HG02759 (cell line): Measurements from ENCODE around the gene ETV6.
A peak's percentile ranks its signal among the peaks of the same experiment; 100 is the strongest.

Experiments
- ATAC-seq: cut with Tn5 transposase; IDR thresholded peaks from one replicate; pipeline ENCODE4 v1.9.1; 2021; ENCODE audit warnings: mild to moderate bottlenecking, moderate library complexity; ENCODE audit not compliant: unreplicated experiment

The ETV6 gene

DNA sequence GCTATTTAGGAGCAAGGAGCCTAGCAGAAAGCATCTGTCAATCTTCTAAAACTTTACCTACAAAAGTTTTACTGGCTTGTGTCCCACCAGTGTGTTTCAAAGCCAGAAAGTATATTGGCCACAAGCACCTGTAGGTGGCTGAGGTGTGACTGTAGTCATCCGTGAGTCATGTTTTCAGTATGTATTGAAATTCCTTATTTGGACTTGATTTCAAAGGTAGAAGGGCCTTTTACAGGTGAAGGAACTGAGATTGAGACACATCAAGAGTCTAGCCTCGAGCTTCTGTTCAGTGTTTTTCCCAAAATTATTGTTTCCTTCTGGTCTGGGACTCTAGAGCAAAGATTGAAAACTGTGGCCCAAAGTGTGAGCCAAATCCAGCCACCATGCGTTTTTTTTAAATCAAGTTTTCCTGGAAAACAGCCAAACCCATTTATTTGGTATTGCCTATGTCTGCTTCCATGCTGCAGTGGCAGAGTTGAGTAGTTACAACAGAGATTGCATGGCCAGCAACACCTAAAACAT lies 226.0 kb downstream of the ETV6 start:
- peak; percentile 49 for ATAC-seq

DNA sequence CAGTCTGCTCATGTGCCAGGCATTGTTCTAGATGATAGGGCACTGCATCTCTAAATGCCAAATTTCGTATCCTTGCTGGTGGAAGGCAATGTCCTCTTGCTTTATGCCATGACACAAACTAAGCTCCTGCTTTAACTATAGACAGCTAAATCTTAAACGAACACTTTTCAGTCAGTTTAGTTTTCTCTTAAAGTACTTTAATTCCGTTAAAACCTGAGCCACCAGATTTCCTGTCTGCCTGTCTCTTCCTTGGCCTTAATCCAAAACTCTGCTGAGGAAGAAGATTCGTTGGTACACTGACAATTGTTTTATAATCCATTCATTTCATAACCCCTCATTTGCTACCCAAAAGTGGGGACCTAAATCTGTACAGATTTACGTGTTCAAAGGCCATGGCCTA lies 226.8 kb downstream of the ETV6 start:
- ATAC-seq, result no peak

DNA sequence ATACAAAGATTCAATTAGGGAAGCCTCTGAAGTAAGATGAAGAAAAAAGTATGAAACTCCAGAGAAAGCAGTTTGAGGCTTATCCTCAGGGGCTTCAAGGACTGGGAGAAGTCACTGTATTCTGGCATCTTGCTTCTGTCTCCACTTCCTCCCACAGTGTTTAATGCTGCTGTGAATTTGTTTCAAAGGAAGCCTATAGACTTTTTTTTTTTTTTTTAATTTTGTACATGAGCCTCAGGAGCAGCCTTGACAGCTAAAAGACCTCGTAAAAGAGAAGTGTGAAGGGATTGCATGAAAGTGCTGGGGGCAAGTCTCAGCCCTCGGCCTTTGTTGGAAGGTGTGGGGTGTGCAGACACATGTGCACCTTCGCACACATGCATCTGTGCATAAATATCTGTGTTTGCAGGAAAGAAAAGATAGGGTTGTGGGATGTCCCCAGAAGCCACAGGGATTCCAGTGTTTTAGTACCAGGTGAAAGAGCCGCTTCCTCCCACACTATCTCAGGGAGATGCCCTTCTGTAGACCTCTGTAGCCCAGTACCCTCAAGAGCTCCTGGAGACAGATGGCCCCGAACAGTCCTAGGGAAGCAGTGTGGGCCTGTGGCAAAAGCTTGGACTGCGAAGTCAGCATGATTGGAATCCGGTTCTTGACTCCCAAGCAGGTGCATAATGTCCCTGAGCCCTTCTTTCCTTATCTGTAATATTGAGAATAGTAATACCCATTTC lies 227.8 kb downstream of the ETV6 start:
- ATAC-seq, result no peak

DNA sequence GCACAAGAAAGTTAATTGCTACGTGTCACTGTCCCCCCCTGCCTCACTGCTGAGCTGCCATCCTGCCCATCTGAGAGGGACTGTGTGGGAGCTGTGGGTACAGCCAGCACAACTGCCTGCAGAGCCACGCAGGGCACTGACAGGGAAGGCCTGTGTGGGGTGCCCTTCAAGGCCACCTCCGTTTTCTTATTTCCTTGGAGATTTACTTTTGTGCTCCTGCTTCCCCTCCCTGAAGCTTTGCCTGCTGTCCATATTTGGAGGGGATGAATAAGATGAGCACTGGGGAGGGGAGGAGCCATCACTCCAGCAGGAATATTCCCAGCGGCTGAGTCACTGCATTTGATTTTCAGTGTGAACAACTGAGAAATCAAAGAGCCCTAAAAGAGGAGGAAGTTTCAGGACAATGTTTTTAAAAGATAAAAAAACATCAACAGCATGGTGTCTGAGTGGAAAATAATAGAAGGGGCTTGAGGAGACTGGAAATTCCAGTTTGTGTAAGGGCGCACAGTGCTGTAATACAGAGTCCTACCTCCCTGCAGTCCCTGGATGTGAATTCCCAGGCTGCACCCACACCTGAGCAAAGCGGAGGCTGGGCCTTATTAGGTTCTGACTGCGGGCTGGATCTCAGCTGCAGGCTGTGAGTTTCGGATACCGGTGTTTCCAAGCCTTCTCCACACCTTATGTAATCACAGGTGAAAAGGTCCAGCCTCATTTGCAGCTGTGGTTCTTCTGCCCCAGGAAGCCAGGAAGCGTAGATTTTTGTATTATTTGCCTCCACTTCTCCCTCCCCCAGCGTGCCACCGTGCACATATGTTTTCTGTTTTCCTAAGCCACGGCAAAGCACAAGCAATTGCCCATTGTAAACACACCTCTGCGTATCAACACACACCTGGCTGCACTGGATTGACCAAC lies 228.7 kb downstream of the ETV6 start:
- no peak for ATAC-seq

DNA sequence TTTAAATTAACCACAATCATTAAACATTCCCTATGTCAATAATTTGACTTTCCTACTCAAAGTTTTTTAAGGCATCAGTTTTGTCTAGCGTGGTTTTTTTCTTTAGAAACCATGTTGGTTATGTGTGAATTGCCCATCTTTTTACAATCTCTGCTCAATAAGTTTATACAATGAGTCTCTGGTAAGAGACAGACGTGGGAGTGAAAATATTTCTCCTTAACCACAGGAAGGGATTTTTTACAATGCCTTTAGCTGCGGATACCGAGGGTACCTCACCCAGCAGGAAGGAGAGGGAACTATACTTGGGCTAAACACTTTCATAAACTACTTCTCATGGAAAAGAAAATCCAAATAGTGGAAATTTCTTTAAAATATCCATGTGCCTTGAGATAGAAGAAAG lies 229.8 kb downstream of the ETV6 start:
- no peak for ATAC-seq

DNA sequence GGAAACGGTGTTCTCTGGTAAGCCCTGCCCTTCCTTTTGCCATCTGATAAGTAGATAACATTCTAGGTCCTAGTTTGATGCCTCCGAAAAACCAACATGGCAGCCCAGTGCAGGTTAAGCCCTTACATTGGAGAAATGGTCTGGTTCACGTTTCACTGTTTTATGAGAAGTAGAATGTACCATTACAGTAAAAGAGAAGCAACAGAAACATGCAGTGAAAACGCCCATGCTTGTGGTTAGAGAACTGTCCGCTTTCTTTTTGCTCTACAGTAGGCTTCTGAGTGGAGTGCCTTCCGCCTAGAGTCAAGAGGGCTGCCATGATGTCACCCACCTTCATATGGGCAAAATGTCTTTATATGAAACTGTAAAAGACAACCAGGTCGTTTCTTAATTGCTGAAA lies 230.9 kb downstream of the ETV6 start:
- no peak for ATAC-seq

DNA sequence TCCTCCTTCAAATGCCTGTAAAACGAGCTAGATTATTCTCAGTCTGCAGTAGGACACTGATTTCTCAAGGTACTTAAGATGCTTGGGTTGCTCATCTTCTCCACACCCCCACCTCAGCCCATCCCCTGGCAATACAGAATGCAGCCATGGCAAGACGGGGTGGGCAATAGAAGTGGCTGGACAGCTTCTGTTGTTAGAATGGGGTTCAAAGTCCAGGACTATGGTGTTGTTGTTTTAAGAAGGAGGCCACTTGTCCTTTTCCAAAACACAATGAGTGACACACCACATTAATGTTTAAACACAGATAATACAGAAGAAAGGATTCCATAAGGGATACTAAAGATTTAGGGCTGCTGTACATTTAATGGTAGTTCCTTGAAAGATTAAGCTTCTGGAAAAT lies 232.4 kb downstream of the ETV6 start:
- no peak for ATAC-seq

DNA sequence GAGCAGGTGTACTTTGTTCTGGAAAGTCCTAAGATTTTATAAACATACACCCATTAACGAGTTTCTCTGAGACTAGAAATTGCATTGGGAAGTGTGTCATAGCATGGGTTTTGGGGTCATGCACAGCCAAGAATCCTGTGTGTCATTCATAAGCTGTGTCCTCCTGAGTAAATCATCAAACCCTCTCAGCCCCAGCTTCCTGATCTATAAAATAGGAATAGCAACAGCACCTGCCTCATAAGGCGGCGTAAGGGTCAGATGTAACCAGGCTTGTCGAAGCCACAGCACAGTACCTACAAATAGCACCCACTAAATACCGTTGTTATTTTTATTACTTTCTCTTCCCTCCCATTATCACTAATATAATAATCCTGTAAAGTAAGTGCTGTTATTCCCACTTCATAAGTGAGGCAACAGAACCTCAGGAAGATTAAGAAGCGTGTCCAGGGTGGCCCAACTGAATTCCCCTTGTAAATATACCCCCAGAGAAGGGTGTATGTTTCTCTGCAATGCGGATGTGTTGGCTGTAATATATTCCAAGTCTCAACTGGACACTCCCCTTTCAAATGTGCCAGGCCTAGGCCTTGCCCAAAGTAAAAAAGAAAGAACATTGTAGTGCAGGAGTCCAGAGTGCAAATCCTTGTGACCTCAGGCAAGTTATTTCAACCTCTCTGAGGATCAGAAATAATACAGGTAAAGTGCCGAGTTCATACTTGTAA lies 233.0 kb downstream of the ETV6 start:
- ATAC-seq, result peak; percentile 81

DNA sequence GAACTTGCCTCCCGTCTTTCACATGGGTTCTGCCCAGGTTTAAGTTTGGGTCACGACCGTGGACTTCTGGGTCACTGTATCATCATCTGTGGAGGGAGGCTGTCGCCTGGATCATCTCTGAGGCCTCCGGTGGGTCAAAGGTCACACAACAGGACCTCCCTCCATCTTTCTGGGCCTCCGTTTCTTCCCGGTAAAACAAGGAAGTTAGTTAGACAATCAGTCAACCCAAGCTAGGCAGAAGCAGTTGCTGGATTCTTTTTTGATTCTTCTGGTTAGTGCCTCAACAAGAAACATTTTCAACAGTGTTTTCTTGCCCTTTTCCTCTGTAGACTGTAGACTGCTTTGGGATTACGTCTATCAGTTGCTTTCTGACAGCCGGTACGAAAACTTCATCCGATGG lies 234.6 kb downstream of the ETV6 start:
- ATAC-seq, result no peak

DNA sequence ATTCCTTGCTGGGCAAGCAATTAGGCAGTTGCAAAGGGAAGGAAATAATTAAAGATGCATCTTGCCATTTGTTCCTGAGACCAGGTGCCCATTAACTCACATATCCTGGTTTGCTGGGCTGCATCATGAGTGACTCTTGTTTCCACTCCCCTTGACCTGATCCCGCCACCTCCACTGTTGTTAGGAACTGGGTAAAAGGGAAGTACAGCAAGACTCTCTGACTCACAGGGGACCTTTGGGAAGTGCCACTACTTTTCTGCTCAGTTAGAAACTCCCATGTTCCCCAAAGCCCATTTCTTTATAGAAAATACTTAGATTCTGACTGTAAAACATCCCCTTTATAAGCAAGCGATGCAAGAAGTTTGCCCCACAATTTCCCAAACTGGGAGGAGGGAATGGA lies 235.2 kb downstream of the ETV6 start:
- no peak for ATAC-seq

DNA sequence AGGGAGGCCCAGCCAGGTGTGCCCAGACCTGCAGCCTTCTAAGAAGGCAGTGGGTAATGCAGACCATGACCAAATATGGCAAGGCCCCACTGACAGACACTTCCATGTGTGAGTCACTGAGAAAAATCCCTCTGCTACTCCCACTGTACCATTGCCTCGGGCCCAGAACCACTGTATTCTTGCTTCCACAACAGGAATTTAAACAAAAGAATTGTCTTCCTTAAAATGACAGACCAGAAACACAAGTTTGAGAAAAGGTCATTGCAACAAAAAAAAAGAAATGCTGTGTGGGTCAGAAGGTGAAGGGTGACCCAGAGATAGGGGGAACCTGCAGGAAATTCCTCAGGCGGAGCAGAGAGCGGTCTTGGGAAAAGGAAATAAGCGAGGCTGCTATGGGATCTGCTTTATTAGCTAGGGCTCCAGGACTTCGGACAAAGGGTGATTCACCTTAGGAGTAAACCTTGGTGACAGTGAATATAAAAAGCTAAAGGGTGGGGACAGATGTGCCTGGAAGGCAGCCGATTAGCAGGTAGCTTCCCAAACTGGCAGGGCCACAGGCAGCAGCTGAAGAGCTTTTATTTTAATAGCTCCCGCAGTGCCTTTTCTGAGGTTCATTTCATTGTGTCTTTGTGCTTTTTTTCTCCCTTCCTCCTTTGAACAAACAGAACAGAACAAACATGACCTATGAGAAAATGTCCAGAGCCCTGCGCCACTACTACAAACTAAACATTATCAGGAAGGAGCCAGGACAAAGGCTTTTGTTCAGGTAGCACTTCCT lies 236.0 kb downstream of the ETV6 start:
- ATAC-seq, result no peak

DNA sequence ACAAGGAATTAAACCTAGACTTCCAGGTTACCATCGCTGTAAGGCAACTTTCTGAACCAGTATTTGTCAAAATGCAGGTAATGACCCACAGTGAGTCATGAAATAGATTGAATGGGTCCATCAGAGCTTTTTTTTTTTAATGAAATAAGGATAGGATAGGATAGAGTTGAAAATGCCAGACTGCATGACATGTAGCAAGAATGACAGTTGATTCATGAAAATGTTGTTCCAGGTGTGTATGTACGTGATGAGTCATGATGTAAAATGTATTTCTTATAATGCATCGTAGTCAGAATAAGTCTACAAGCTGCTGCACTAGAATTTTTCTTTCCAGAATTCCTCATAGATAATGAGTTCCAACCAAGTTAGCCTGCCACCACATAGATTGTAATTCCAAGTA lies 236.9 kb downstream of the ETV6 start:
- ATAC-seq, result no peak

DNA sequence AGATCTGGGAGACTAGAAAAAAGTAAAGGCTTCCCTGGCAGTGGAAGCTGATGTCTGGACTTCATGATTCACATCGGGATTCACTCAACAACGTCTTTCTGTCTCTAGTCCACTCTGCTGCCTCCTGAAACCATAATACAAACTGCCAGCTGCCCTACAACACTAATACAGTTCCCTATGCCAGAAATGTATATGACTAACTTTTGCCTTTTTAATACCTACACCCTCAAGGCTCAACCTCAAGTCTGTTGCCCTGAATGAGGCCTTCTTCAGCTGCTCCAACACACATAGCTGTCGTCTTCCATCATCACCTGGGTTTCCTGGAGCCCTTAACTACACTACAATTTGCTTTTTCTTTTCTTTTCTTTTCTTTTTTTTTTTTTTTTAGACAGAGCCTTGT lies 238.6 kb downstream of the ETV6 start:
- no peak for ATAC-seq

DNA sequence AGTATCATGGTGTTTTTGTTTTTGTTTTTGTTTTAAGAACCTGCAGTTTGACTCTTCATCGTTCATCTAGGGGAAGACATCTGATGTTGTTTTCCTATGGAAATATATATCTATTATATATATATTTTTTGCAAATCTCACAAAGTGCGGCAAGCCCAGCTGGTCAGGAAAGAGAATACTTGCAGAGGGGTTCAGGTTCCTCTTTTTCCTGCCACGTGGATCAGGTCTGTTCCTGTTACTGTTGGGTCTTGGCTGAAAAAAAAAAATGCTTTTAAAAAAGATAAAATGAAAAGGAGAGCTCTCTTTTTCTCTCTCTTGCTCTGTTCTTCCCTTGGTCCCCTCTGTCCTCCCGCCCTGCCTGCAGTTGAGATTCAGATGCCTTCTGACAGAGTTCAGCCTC lies 241.9 kb downstream of the ETV6 start:
- no peak for ATAC-seq

DNA sequence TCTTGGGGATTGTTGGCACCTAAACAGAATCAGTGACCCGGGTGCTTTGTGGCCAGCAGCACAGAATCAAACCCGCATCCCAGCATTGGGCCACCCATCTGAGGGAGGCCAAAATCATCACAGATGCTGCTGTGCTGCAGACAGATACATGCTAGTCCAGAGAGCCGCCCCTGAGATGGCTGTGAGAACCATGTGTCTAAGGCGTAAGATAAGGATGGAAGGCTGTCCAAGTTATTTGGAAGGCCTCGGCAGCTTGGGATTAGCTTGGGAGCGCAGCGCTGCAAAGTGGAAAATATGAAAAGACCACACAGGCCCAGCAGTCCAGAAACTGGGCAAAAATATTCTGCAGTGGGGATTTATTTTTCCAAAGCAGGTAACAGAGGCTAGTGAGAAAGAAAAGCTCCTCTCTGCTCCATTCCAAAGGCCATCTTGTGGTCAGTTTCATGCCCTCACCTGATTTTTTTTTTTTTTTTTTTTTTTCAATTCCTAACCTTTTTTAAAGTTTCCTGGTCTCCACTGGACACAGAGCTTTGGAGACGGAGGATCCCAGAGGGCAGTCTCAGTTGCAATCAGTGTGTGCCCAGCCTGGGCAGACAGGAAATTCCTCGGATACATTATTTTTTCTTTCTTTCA lies 242.4 kb downstream of the ETV6 start:
- no peak for ATAC-seq

DNA sequence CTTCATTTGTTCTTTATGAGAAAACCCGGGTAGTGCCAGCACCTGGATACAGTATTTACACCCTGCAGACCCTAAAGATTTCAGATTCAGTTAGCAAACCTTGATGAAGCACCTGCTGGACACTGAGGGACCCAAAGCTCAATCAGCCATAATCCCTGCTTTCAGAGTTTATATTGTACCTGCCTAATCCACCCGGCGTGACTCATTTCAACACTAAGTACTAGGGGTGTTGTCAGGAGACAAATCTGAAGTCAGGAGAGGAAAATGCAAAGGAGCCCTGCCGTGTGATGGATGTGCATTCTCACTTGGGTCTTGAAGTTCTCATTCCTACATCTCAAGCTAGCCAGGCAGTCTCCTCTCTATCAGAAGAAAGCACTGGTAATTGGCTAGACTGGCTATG lies 244.5 kb downstream of the ETV6 start:
- ATAC-seq, result no peak

DNA sequence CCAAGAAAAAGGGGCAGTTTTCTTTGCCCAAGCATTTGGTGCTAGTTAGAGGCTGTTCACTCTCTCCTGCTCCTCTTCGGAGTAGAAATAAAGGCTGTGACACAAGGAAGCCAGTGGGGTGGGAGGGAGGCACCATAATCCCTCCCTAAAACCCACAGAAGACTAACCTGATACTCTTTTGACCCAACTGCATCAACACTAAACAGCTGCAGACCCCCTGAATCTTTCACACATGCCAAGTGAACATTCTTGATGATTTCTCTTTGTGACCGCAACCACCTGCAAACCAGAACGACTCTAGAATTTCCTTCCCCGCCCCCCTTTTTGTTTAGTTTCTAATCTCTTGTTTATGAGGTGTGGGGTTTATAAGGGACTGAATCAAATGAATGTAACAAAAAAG lies 245.4 kb downstream of the ETV6 start:
- ATAC-seq, result no peak

DNA sequence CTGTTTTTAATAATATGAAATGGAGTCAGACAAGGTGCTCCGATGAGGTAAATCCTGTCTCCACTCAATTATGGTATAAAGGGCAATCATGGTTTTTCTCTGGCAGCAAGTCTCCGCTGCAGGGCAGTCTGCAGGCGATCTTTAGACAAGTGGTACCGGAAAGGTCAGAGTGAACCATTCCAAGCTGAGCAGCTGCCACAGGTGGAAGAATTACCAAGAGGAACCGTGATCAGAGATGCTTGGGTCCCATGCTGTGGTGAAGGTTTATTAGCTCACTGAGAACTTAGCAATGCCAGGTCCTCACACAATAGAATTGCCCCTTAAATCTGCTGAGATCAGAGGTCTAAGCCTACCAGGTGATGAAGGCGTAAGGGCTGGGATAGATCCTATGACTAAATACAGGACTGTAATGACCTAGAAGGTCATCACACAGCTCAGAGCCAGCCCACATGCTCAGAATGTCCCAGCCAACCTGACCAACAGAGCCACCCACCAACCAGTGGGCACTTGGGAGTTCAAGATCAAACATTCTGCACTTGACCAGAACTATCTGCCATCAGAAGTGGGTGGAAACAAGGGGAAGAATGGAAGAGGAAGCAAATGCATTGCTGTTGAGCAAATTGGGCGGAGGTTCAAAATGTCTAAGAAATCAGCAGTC lies 246.1 kb downstream of the ETV6 start:
- ATAC-seq, result no peak

DNA sequence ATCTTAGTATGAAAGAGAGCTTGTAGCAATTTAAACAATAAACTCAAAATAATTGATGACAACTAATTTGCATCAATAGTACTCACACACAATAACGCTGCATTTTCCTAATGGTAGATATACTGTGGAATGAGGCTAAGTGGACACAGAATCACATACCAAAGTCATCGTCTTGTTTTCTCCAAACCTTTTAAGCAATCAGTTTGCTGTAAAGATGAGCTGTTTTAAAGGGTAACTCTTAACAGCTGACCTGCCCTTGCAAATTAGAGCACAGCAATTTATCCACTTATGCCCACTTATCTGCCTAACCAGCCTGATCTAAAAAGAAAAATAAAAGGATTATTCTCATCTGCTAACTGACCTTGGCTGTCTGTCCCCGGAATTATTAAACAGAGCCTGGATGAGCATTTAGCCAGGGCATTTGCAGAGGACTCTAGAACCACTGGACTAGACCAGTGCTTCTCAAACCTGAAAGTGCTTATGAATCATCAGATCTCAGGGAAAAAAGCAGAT lies 247.0 kb downstream of the ETV6 start:
- ATAC-seq, result no peak
